Testis (tissue), 3 donors: Measurements from ENCODE around the gene COQ9. TPM values are rescaled to one million over a fixed set of nuclear protein-coding genes. Genes with fewer than 3 reads are reported as not detected.

Experiments
- DNase-seq: peaks from one replicate; pipeline ENCODE4 v3.0.0-alpha.2; 2019
- H3K27ac ChIP-seq, 2 donors: fragments of 200-600 bp; sonication (generic); one replicate each; pipeline ENCODE4 v1.5.1; 2019
- H3K27me3 ChIP-seq: fragments of 200-600 bp; sonication (generic); one replicate; pipeline ENCODE4 v1.5.1; 2019
- H3K36me3 ChIP-seq: fragments of 200-600 bp; sonication (generic); one replicate; pipeline ENCODE4 v1.5.1; 2017; ENCODE audit warnings: low read depth; ENCODE audit errors: missing control alignments
- H3K4me1 ChIP-seq: fragments of 200-600 bp; sonication (generic); one replicate; pipeline ENCODE4 v1.5.1; 2019
- H3K4me3 ChIP-seq, 2 donors: fragments of 200-600 bp; sonication (generic); one replicate each; pipeline ENCODE4 v1.5.1; 2017 to 2019
- H3K9me3 ChIP-seq: fragments of 200-600 bp; sonication (generic); one replicate; pipeline ENCODE4 v1.5.1; 2017
- CTCF ChIP-seq, 3 experiments: fragments of 450-650 bp in 2 of 3; fragments of 200-600 bp in 1 of 3; sonication (generic) in 1 of 3; IDR thresholded peaks; one replicate each; pipeline ENCODE4 v1.5.1; 2016 to 2019; ENCODE audit warnings: antibody characterized with exemption in 3 of 3, mild to moderate bottlenecking in 2 of 3, moderate library complexity in 1 of 3
- POLR2A ChIP-seq: fragments of 450-650 bp; IDR thresholded peaks from one replicate; pipeline ENCODE4 v1.6.1; 2017; ENCODE audit warnings: antibody characterized with exemption, mild to moderate bottlenecking, moderate library complexity
- WGBS, 2 donors: methylation state at CpG; one replicate each; pipeline ENCODE4 v1.1.5; 2018; 5-methylcytosine and 5-hydroxymethylcytosine counted together
- intact Hi-C: fragments of 100-400 bp; cut with DNase I; formaldehyde crosslinking; loops from one replicate; pipeline ENCODE4 v1.15.1; 2023; ENCODE audit warnings: low total_unique reads
- polyA plus RNA-seq: library from polyadenylated mRNA; stranded (reverse); fragments of 350-450 nt; fragmentation: Illumina TruSeq; extraction: RNeasy Lipid Tissue Mini Kit (QIAGEN cat#74804); gene quantifications from one replicate; pipeline ENCODE4 v1.2.3, GENCODE V29; 2014; ENCODE audit warnings: low read depth, low replicate concordance; ENCODE audit not compliant: insufficient read depth
- total RNA-seq, 2 donors: library from RNA; depleted of rRNA; stranded (reverse); fragments of >200 nt; gene quantifications; one replicate each; pipeline ENCODE4 v1.2.3, GENCODE V29; 2016

COQ9 gene
- total and polyA plus RNA-seq, 3 donors from 2014 or later, result 74.1 to 93.5 (median 77.1) TPM

GRCh38 chr16:57485916-57486857 lies 38.9 kb downstream of the COQ9 start, which contains the start of gene DOK4:
DOK4 (minus strand) TSS chr16:57486493; CDS start chr16:57479507, 6,986 bp downstream.
- intact Hi-C loops, result no loop called here
- Histone ChIP-seq H3K27me3 (no peaks in the 10 kb centered on the region), H3K4me1 (peaks cover 12% of the 10 kb centered on the region), H3K9me3 (no peaks in the 10 kb centered on the region), H3K36me3 (no peaks in the 10 kb centered on the region), H3K4me3 (peak within 1 kb of the TSS; percentile 65 to 72), H3K27ac (peak within 1 kb of the TSS; percentile 4 to 59)
- TF ChIP-seq POLR2A (no peak), CTCF (IDR thresholded peaks at IDR 0.05) (no peak)
- 1% methylated on average over 14 to 70 of the region's 73 CpGs for WGBS, 2 donors
- DNase-seq, result peak; percentile 86

GRCh38 chr16:57486858-57487834 lies 39.9 kb downstream of the COQ9 start:
- Histone ChIP-seq H3K9me3 (no peaks in the 10 kb centered on the region), H3K36me3 (no peaks in the 10 kb centered on the region), H3K4me1 (peaks cover 12% of the 10 kb centered on the region), H3K27ac (peak overlapping the region in 1 of 2 donors; percentile 39), H3K4me3 (peak overlapping the region; percentile 65 to 72), H3K27me3 (no peaks in the 10 kb centered on the region)
- 69 to 78% methylated on average over 8 of the region's 8 CpGs for WGBS, 2 donors
- TF ChIP-seq CTCF (IDR thresholded peaks at IDR 0.05) (no peak), POLR2A (no peak)
- DNase-seq, result no peak
- intact Hi-C loops, result no loop called here

GRCh38 chr16:57489229-57489628 lies 42.0 kb downstream of the COQ9 start:
- Histone ChIP-seq H3K4me3 (no peak overlapping the region), H3K9me3 (no peaks in the 10 kb centered on the region), H3K27ac (no peak overlapping the region), H3K4me1 (peaks cover 12% of the 10 kb centered on the region), H3K36me3 (no peaks in the 10 kb centered on the region), H3K27me3 (no peaks in the 10 kb centered on the region)
- DNase-seq, result no peak
- 94 to 95% methylated on average over 5 of the region's 5 CpGs for WGBS, 2 donors
- intact Hi-C loops, result no loop called here
- no peak for TF ChIP-seq CTCF (IDR thresholded peaks at IDR 0.05)
- TF ChIP-seq POLR2A, result no peak

GRCh38 chr16:57493767-57494166 lies 46.5 kb downstream of the COQ9 start:
- no peak overlapping the region for H3K27ac ChIP-seq
- H3K4me1 ChIP-seq, result no peaks in the 10 kb centered on the region
- H3K4me3 ChIP-seq, result no peak overlapping the region
- no peaks in the 10 kb centered on the region for H3K36me3 ChIP-seq
- no peaks in the 10 kb centered on the region for H3K27me3 ChIP-seq
- no peak for DNase-seq
- no peaks in the 10 kb centered on the region for H3K9me3 ChIP-seq
- TF ChIP-seq CTCF (IDR thresholded peaks at IDR 0.05), result no peak
- 69 to 85% methylated on average over 4 of the region's 4 CpGs for WGBS, 2 donors
- intact Hi-C loops, result no loop called here
